ENCODE measurements around the gene RUBCN.
"Not testable (repeated sequence)": the region's sequence is repeated elsewhere in the genome, so short reads cannot be mapped to it uniquely, and the experiment has no call there.

DNA sequence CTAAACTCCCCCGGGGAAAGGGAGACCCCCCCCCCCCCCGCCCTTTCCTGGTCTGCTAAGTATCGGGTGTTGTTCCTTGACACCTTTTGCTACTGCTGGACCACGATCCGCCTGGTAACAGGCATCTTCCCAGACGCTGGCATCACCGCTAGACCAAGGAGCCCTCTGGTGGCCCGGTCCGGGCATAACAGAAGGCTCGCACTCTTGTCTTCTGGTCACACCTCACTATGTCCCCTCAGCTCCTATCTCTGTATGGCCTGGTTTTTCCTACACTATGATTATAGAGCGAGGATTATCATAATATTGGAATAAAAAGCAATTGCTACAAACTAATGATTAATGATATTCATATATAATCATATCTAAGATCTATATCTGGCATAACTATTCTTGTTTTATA, 104.7 kb downstream of the RUBCN start:
- not testable (repeated sequence) for TF ChIP-seq POLR2A (IDR thresholded peaks at IDR 0.05)
- TF ChIP-seq, protein P1, sequence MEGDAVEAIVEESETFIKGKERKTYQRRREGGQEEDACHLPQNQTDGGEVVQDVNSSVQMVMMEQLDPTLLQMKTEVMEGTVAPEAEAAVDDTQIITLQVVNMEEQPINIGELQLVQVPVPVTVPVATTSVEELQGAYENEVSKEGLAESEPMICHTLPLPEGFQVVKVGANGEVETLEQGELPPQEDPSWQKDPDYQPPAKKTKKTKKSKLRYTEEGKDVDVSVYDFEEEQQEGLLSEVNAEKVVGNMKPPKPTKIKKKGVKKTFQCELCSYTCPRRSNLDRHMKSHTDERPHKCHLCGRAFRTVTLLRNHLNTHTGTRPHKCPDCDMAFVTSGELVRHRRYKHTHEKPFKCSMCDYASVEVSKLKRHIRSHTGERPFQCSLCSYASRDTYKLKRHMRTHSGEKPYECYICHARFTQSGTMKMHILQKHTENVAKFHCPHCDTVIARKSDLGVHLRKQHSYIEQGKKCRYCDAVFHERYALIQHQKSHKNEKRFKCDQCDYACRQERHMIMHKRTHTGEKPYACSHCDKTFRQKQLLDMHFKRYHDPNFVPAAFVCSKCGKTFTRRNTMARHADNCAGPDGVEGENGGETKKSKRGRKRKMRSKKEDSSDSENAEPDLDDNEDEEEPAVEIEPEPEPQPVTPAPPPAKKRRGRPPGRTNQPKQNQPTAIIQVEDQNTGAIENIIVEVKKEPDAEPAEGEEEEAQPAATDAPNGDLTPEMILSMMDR (IDR thresholded peaks at IDR 0.05): peak in 1 of 4 experiments; percentile 11
